ENCODE data around the gene ADGRV1.
A peak's percentile ranks its signal among the peaks of the same experiment; 100 is the strongest.

The ADGRV1 gene

DNA sequence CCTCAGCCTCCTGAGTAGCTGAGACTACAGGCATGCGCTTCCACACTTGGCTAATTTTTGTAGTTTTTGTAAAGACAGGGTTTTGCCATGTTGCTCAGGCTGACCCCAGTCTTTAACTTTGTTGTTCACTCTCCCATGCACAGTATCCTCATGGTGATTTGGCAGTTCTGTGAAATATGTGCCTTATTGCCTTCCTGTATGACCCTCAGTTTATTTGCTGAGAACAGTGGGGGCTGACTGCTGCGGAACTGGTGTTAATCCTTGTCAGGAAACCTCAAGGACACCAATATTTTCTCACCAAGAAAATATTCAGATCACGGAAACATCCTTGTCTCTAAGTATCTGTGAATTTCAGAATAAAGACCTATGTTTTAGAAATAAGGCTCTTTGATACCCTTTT lies 536.7 kb downstream of the ADGRV1 start:
- Mint-ChIP-seq H3K4me1 (no peaks in the 10 kb centered on the region), H3K9me3 (no peaks in the 10 kb centered on the region), H3K27me3 (peaks cover 10% of the 10 kb centered on the region), H3K4me3 (no peak overlapping the region), H3K36me3 (ENCODE audit: insufficient read depth) (no peaks in the 10 kb centered on the region), H3K27ac (ENCODE audit: low read depth) (no peak overlapping the region)
- DNase-seq (ENCODE audit: low spot score in 2 of 2) (no peak), ATAC-seq (replicated peaks; ENCODE audit: extremely low read depth, poor library complexity, severe bottlenecking) (no peak)

GRCh38 chr5:91095786-91096385 lies 537.3 kb downstream of the ADGRV1 start:
- Mint-ChIP-seq H3K4me1 (no peaks in the 10 kb centered on the region), H3K27me3 (peaks cover 15% of the 10 kb centered on the region), H3K9me3 (no peaks in the 10 kb centered on the region), H3K27ac (ENCODE audit: low read depth) (no peak overlapping the region), H3K4me3 (no peak overlapping the region), H3K36me3 (ENCODE audit: insufficient read depth) (no peaks in the 10 kb centered on the region)
- DNase-seq (ENCODE audit: low spot score in 2 of 2) (no peak), ATAC-seq (replicated peaks; ENCODE audit: extremely low read depth, poor library complexity, severe bottlenecking) (no peak)

DNA sequence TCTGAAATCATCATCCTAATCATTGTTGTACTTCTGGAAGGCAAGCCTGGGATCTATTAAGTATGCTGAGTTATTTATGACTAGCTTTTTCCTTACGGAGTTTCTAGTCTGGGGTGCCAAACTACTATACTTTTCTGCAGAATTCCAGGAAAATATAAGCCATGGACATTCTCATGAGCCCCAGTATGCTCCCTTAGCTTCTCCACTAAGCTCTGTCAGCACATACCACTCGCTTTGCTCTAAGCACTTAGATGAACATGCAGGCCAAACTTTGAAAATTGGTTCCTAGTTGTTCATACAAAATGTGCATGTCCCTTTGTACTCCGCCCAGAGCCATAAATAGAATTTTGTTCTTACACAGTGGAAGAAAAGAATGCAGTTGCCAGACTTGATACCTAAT lies 539.9 kb downstream of the ADGRV1 start:
- Mint-ChIP-seq H3K27ac (ENCODE audit: low read depth) (no peak overlapping the region), H3K27me3 (peaks cover 19% of the 10 kb centered on the region), H3K9me3 (no peaks in the 10 kb centered on the region), H3K4me3 (no peak overlapping the region), H3K36me3 (ENCODE audit: insufficient read depth) (no peaks in the 10 kb centered on the region), H3K4me1 (no peaks in the 10 kb centered on the region)
- ATAC-seq (replicated peaks; ENCODE audit: extremely low read depth, poor library complexity, severe bottlenecking): no peak
- DNase-seq (ENCODE audit: low spot score in 2 of 2): no peak

- ATAC-seq (replicated peaks; ENCODE audit: extremely low read depth, poor library complexity, severe bottlenecking) (peak; percentile 54), DNase-seq (ENCODE audit: low spot score in 2 of 2) (no peak)
- Mint-ChIP-seq H3K9me3 (no peaks in the 10 kb centered on the region), H3K36me3 (ENCODE audit: insufficient read depth) (no peaks in the 10 kb centered on the region), H3K4me3 (no peak overlapping the region), H3K27ac (ENCODE audit: low read depth) (no peak overlapping the region), H3K27me3 (peaks cover 28% of the 10 kb centered on the region), H3K4me1 (no peaks in the 10 kb centered on the region)
Observed at GRCh38 chr5:91101600-91102379, 543.2 kb downstream of the ADGRV1 start.

GRCh38 chr5:91103353-91104061 lies 544.9 kb downstream of the ADGRV1 start:
- no peak for ATAC-seq (replicated peaks; ENCODE audit: extremely low read depth, poor library complexity, severe bottlenecking)
- no peaks in the 10 kb centered on the region for H3K36me3 Mint-ChIP-seq (ENCODE audit: insufficient read depth)
- DNase-seq (ENCODE audit: low spot score in 2 of 2): no peak
- H3K9me3 Mint-ChIP-seq: no peaks in the 10 kb centered on the region
- H3K27me3 Mint-ChIP-seq: peaks cover 35% of the 10 kb centered on the region
- no peak overlapping the region for H3K4me3 Mint-ChIP-seq
- H3K4me1 Mint-ChIP-seq: no peaks in the 10 kb centered on the region
- no peak overlapping the region for H3K27ac Mint-ChIP-seq (ENCODE audit: low read depth)

DNA sequence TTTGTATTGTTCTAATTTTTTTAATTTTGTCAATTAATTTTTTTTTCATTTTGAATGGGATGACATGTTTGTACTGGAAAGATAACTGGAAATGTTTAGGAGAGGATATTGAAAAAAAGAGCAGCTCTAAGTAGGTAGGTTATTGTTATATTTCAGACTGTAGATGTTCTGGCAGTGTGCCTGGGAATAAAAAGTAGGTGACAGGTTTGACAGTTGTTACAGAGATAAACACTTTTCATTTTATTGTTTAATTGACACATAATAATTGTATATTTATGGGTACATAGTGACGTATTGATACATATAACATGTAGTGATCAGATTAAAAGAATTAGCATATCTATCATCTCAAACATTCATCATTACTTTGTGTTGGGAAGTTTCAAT lies 545.5 kb downstream of the ADGRV1 start:
- H3K4me1 Mint-ChIP-seq: no peaks in the 10 kb centered on the region
- H3K27ac Mint-ChIP-seq (ENCODE audit: low read depth): no peak overlapping the region
- H3K4me3 Mint-ChIP-seq: no peak overlapping the region
- no peak for DNase-seq (ENCODE audit: low spot score in 2 of 2)
- H3K9me3 Mint-ChIP-seq: no peaks in the 10 kb centered on the region
- ATAC-seq (replicated peaks; ENCODE audit: extremely low read depth, poor library complexity, severe bottlenecking): no peak
- H3K36me3 Mint-ChIP-seq (ENCODE audit: insufficient read depth): no peaks in the 10 kb centered on the region
- peaks cover 35% of the 10 kb centered on the region for H3K27me3 Mint-ChIP-seq

DNA sequence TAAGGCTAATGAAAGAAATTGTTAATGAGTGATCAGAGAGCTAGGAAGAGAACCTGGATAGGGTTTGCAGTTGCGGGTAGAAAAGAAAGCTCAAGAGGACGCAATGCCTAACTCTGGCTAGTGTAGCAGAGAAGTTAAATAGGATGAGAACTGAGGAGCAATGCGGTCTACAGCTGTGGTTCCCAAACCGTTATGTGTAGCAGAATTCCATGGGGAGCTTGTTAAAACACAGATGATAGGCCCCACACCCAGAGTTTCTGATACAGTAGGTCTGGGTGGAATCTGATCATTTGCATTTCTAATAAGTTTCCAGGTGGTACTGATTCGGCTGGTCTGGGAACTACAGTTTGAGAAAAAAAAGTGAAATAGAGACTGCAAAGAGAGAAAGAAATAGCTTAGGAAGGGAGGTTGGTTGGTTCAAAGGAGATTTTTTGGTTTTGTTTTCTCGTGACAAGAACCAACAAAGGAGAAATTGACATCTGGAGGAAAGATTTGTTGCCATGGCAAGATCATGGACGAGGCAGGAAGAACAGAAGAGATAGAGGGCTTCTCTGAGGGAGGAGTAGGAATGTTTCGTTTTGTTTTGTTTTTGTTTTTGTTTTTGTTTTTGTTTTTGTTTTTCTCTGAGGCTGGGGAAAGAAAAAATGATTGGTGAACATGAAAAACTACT lies 548.4 kb downstream of the ADGRV1 start:
- ATAC-seq (replicated peaks; ENCODE audit: extremely low read depth, poor library complexity, severe bottlenecking): no peak
- Mint-ChIP-seq H3K27me3 (peaks cover 30% of the 10 kb centered on the region), H3K4me3 (no peak overlapping the region), H3K9me3 (no peaks in the 10 kb centered on the region), H3K4me1 (no peaks in the 10 kb centered on the region), H3K27ac (ENCODE audit: low read depth) (no peak overlapping the region), H3K36me3 (ENCODE audit: insufficient read depth) (no peaks in the 10 kb centered on the region)
- no peak for DNase-seq (ENCODE audit: low spot score in 2 of 2)

DNA sequence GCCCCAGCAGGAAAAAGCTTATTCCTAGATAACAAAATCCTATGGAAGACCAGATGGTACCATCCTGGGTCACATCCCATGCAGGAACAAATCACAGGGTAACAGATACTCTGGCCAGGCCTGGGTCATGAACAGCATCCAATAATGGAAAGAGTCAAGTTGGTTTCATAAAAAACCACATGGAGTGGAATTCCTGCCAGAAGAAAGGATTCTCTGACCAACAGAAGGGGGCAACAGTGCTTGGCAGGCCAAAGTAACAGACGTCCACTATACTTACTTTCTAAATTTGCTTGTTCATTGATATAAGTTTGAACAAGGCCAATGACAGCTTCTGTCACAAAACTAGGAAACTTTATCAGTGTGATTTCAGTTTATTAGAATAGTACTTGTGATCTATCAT lies 551.0 kb downstream of the ADGRV1 start:
- H3K27me3 Mint-ChIP-seq: peaks cover 32% of the 10 kb centered on the region
- ATAC-seq (replicated peaks; ENCODE audit: extremely low read depth, poor library complexity, severe bottlenecking) (no peak), DNase-seq (ENCODE audit: low spot score in 2 of 2) (no peak)
- no peak overlapping the region for H3K27ac Mint-ChIP-seq (ENCODE audit: low read depth)
- H3K36me3 Mint-ChIP-seq (ENCODE audit: insufficient read depth): no peaks in the 10 kb centered on the region
- no peak overlapping the region for H3K4me3 Mint-ChIP-seq
- H3K4me1 Mint-ChIP-seq: no peaks in the 10 kb centered on the region
- no peaks in the 10 kb centered on the region for H3K9me3 Mint-ChIP-seq

DNA sequence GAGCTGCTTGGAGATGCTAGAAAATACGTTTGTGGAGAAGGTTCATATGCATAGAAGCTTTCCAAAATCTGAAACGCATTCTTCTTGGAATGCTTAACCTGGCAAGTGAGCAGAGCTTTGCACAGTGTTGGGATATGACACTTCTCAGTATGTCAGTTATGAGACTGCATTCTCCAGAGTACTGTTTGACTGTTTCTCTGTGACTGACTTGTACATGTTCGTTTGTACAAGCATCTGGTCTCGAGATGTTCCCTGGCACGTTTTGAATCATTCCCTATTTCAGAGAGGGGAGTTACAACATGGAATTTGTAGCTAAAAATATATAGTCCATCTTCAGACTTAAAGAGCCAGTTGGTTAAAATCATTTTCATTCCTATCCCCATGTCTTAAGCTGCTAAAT lies 552.1 kb downstream of the ADGRV1 start:
- no peaks in the 10 kb centered on the region for H3K9me3 Mint-ChIP-seq
- no peak overlapping the region for H3K27ac Mint-ChIP-seq (ENCODE audit: low read depth)
- no peak for DNase-seq (ENCODE audit: low spot score in 2 of 2)
- ATAC-seq (replicated peaks; ENCODE audit: extremely low read depth, poor library complexity, severe bottlenecking): no peak
- H3K27me3 Mint-ChIP-seq: peaks cover 32% of the 10 kb centered on the region
- no peak overlapping the region for H3K4me3 Mint-ChIP-seq
- no peaks in the 10 kb centered on the region for H3K4me1 Mint-ChIP-seq
- no peaks in the 10 kb centered on the region for H3K36me3 Mint-ChIP-seq (ENCODE audit: insufficient read depth)

GRCh38 chr5:91111473-91112238 lies 553.1 kb downstream of the ADGRV1 start:
- DNase-seq (ENCODE audit: low spot score in 2 of 2) (no peak), ATAC-seq (replicated peaks; ENCODE audit: extremely low read depth, poor library complexity, severe bottlenecking) (no peak)
- H3K27ac Mint-ChIP-seq (ENCODE audit: low read depth): no peak overlapping the region
- H3K27me3 Mint-ChIP-seq: peaks cover 25% of the 10 kb centered on the region
- H3K36me3 Mint-ChIP-seq (ENCODE audit: insufficient read depth): no peaks in the 10 kb centered on the region
- no peaks in the 10 kb centered on the region for H3K4me1 Mint-ChIP-seq
- H3K4me3 Mint-ChIP-seq: no peak overlapping the region
- H3K9me3 Mint-ChIP-seq: no peaks in the 10 kb centered on the region

GRCh38 chr5:91114658-91115057 lies 556.1 kb downstream of the ADGRV1 start:
- Mint-ChIP-seq H3K36me3 (ENCODE audit: insufficient read depth) (no peaks in the 10 kb centered on the region), H3K4me3 (no peak overlapping the region), H3K9me3 (no peaks in the 10 kb centered on the region), H3K27me3 (peaks cover 16% of the 10 kb centered on the region), H3K27ac (ENCODE audit: low read depth) (no peak overlapping the region), H3K4me1 (no peaks in the 10 kb centered on the region)
- no peak for DNase-seq (ENCODE audit: low spot score in 2 of 2)
- no peak for ATAC-seq (replicated peaks; ENCODE audit: extremely low read depth, poor library complexity, severe bottlenecking)

DNA sequence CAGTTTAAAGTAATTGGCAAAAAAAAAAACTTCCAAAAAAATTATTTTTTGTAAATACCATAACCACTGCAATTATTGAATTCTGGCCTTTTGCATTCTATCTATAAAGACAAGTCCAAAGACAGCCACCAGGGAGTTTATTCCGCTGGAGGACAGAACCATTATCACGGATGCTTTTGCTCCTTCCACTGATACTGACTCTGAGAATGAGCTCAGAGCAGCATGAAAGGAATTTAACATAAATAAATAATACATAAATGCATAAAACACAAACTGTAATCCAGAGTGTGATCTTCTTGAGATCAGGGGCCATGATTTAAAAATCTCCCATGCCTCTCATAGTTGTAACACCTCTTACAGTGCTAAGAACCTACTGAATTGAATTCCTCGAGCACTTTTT lies 559.8 kb downstream of the ADGRV1 start:
- no peaks in the 10 kb centered on the region for H3K27me3 Mint-ChIP-seq
- no peak overlapping the region for H3K27ac Mint-ChIP-seq (ENCODE audit: low read depth)
- no peaks in the 10 kb centered on the region for H3K4me1 Mint-ChIP-seq
- no peaks in the 10 kb centered on the region for H3K36me3 Mint-ChIP-seq (ENCODE audit: insufficient read depth)
- ATAC-seq (replicated peaks; ENCODE audit: extremely low read depth, poor library complexity, severe bottlenecking) (no peak), DNase-seq (ENCODE audit: low spot score in 2 of 2) (no peak)
- H3K4me3 Mint-ChIP-seq: no peak overlapping the region
- H3K9me3 Mint-ChIP-seq: no peaks in the 10 kb centered on the region

Measured in central memory CD8-positive, alpha-beta T cell (primary cell).